ENCODE data around the gene TNS2. TPM values are rescaled to one million over a fixed set of nuclear protein-coding genes. Genes with fewer than 3 reads are reported as not detected.

TNS2 gene
- total RNA-seq, 1 donor from 2014 or later = 116 TPM

GRCh38 chr12:53077030-53077429, 27.2 kb downstream of the TNS2 start:
- no peak for DNase-seq (ENCODE audit: extremely low spot score, unreplicated experiment)
- Mint-ChIP-seq H3K4me1 (ENCODE audit: unreplicated experiment) (peaks cover 36% of the 10 kb centered on the region), H3K36me3 (ENCODE audit: unreplicated experiment) (peaks cover 27% of the 10 kb centered on the region), H3K27ac (ENCODE audit: unreplicated experiment) (no peak overlapping the region), H3K27me3 (ENCODE audit: unreplicated experiment) (no peaks in the 10 kb centered on the region), H3K4me3 (ENCODE audit: unreplicated experiment) (no peak overlapping the region), H3K9me3 (ENCODE audit: unreplicated experiment) (no peaks in the 10 kb centered on the region)
- TF ChIP-seq CTCF (IDR thresholded peaks at IDR 0.05) = no peak

- TF ChIP-seq CTCF (IDR thresholded peaks at IDR 0.05) = no peak
- H3K36me3 Mint-ChIP-seq (ENCODE audit: unreplicated experiment) = peaks cover 22% of the 10 kb centered on the region
- H3K27ac Mint-ChIP-seq (ENCODE audit: unreplicated experiment) = peak overlapping the region; percentile 97
- H3K27me3 Mint-ChIP-seq (ENCODE audit: unreplicated experiment) = no peaks in the 10 kb centered on the region
- H3K4me3 Mint-ChIP-seq (ENCODE audit: unreplicated experiment) = peak overlapping the region; percentile 88
- DNase-seq (ENCODE audit: extremely low spot score, unreplicated experiment) = no peak
- H3K4me1 Mint-ChIP-seq (ENCODE audit: unreplicated experiment) = peaks cover 26% of the 10 kb centered on the region
- H3K9me3 Mint-ChIP-seq (ENCODE audit: unreplicated experiment) = no peaks in the 10 kb centered on the region
Observed at GRCh38 chr12:53078425-53079225, 28.8 kb downstream of the TNS2 start.

GRCh38 chr12:53079226-53080117, 29.6 kb downstream of the TNS2 start, which contains the start of gene SPRYD3:
TSS of gene SPRYD3 (minus strand) at chr12:53079390. CDS start at chr12:53079333, 57 bp downstream.
- peak within 1 kb of the TSS; percentile 88 for H3K4me3 Mint-ChIP-seq (ENCODE audit: unreplicated experiment)
- peaks cover 16% of the 10 kb centered on the region for H3K36me3 Mint-ChIP-seq (ENCODE audit: unreplicated experiment)
- no peaks in the 10 kb centered on the region for H3K27me3 Mint-ChIP-seq (ENCODE audit: unreplicated experiment)
- peaks cover 26% of the 10 kb centered on the region for H3K4me1 Mint-ChIP-seq (ENCODE audit: unreplicated experiment)
- peak within 1 kb of the TSS; percentile 97 for H3K27ac Mint-ChIP-seq (ENCODE audit: unreplicated experiment)
- no peaks in the 10 kb centered on the region for H3K9me3 Mint-ChIP-seq (ENCODE audit: unreplicated experiment)
- peak; percentile 99 for DNase-seq (ENCODE audit: extremely low spot score, unreplicated experiment)
- no peak for TF ChIP-seq CTCF (IDR thresholded peaks at IDR 0.05)

GRCh38 chr12:53082637-53083175, 32.8 kb downstream of the TNS2 start:
- Mint-ChIP-seq H3K9me3 (ENCODE audit: unreplicated experiment) (no peaks in the 10 kb centered on the region), H3K27me3 (ENCODE audit: unreplicated experiment) (peaks cover 4% of the 10 kb centered on the region), H3K36me3 (ENCODE audit: unreplicated experiment) (no peaks in the 10 kb centered on the region), H3K4me3 (ENCODE audit: unreplicated experiment) (no peak overlapping the region), H3K27ac (ENCODE audit: unreplicated experiment) (no peak overlapping the region), H3K4me1 (ENCODE audit: unreplicated experiment) (peaks cover 32% of the 10 kb centered on the region)
- no peak for TF ChIP-seq CTCF (IDR thresholded peaks at IDR 0.05)
- no peak for DNase-seq (ENCODE audit: extremely low spot score, unreplicated experiment)
